HL-60 (cell line): ENCODE measurements around the gene SLCO4A1.

ENCODE experiments used
- POLR2AphosphoS5 ChIP-seq: IDR thresholded peaks from 2 replicates; pipeline ENCODE4 v1.6.1; 2012; ENCODE audit warnings: low read depth
- TF ChIP-seq, protein P1 (sequence below): IDR thresholded peaks from one replicate; pipeline ENCODE4 v1.5.1; 2011; ENCODE audit warnings: low read length, control low read depth, inconsistent platforms; ENCODE audit not compliant: insufficient read depth

DNA sequence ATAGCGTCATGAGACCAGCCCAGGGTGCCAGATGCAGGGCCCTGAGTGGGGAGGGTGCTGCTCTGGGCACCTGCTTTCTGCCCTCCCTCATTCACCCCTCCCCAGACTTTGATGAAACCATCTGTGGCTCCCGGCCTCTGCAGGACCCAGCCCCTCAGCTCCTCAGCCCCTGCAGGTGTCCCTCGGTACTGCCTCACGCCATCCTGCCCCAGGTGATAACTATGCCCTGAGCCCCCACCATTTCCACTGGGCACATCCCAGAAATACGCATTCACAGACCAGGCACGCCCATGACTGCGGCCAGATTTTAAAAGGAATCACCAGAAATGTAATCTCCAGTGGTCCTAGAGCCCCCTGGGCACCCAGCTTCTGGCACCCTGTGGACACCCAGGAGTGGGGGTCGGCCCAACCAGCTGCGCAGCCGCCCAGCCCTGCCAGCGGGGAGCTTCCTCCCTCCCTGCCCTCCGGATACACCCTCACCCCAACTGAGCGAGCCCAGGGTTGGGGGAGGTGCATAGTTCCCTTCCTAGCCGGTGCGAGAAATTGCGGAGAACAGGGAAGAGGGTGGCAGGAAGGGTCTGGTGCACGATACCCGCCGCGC lies 65.7 kb downstream of the SLCO4A1 start:
- TF ChIP-seq, protein P1, sequence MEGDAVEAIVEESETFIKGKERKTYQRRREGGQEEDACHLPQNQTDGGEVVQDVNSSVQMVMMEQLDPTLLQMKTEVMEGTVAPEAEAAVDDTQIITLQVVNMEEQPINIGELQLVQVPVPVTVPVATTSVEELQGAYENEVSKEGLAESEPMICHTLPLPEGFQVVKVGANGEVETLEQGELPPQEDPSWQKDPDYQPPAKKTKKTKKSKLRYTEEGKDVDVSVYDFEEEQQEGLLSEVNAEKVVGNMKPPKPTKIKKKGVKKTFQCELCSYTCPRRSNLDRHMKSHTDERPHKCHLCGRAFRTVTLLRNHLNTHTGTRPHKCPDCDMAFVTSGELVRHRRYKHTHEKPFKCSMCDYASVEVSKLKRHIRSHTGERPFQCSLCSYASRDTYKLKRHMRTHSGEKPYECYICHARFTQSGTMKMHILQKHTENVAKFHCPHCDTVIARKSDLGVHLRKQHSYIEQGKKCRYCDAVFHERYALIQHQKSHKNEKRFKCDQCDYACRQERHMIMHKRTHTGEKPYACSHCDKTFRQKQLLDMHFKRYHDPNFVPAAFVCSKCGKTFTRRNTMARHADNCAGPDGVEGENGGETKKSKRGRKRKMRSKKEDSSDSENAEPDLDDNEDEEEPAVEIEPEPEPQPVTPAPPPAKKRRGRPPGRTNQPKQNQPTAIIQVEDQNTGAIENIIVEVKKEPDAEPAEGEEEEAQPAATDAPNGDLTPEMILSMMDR, result no peak
- no peak for TF ChIP-seq POLR2AphosphoS5
